BLaER1 (cell line): Measurements from ENCODE around the gene DPP4.

Source experiments
- H3K27ac ChIP-seq: shearing (Covaris generic); formaldehyde crosslinking; 2 replicates; pipeline ENCODE4 v1.8.1; 2022
- H3K27me3 ChIP-seq: shearing (Covaris generic); formaldehyde crosslinking; 2 replicates; pipeline ENCODE4 v1.8.1; 2022
- H3K36me3 ChIP-seq: shearing (Covaris generic); formaldehyde crosslinking; 2 replicates; pipeline ENCODE4 v1.8.1; 2022
- H3K4me1 ChIP-seq: shearing (Covaris generic); formaldehyde crosslinking; 2 replicates; pipeline ENCODE4 v1.8.1; 2022
- H3K4me2 ChIP-seq: shearing (Covaris generic); formaldehyde crosslinking; 2 replicates; pipeline ENCODE4 v1.8.1; 2022
- H3K4me3 ChIP-seq: shearing (Covaris generic); formaldehyde crosslinking; 2 replicates; pipeline ENCODE4 v1.8.1; 2022
- H3K9ac ChIP-seq: shearing (Covaris generic); formaldehyde crosslinking; 2 replicates; pipeline ENCODE4 v1.8.1; 2022
- H3K9me3 ChIP-seq: shearing (Covaris generic); formaldehyde crosslinking; 2 replicates; pipeline ENCODE4 v1.8.1; 2022
- H4K20me1 ChIP-seq: shearing (Covaris generic); formaldehyde crosslinking; 2 replicates; pipeline ENCODE4 v1.8.1; 2022
- Cebpa-rat ChIP-seq: shearing (Covaris generic); IDR thresholded peaks from 2 replicates; pipeline ENCODE4 v1.8.1; 2022

DPP4 gene

GRCh38 chr2:162072181-162072702 lies 1.8 kb downstream of the DPP4 start:
- Histone ChIP-seq H3K9me3 (peaks cover 5% of the 10 kb centered on the region; the same call in 1 of the 2 replicates), H4K20me1 (no peaks in the 10 kb centered on the region), H3K4me3 (no peak overlapping the region), H3K27me3 (peaks cover 25% of the 10 kb centered on the region), H3K4me2 (no peak overlapping the region), H3K9ac (no peak overlapping the region), H3K4me1 (no peaks in the 10 kb centered on the region), H3K36me3 (no peaks in the 10 kb centered on the region), H3K27ac (no peak overlapping the region)
- TF ChIP-seq Cebpa-rat, result no peak

- TF ChIP-seq Cebpa-rat, result no peak
- H3K36me3 ChIP-seq, result no peaks in the 10 kb centered on the region
- H3K9ac ChIP-seq, result no peak overlapping the region
- peaks cover 4% of the 10 kb centered on the region; the same call in 1 of the 2 replicates for H3K9me3 ChIP-seq
- no peak overlapping the region for H3K27ac ChIP-seq
- H3K4me1 ChIP-seq, result no peaks in the 10 kb centered on the region
- H3K27me3 ChIP-seq, result peaks cover 25% of the 10 kb centered on the region
- no peak overlapping the region for H3K4me3 ChIP-seq
- H3K4me2 ChIP-seq, result no peak overlapping the region
- no peaks in the 10 kb centered on the region for H4K20me1 ChIP-seq
Observed at GRCh38 chr2:162071001-162071400, 3.0 kb downstream of the DPP4 start.

GRCh38 chr2:162070228-162070936 lies 3.6 kb downstream of the DPP4 start:
- no peak overlapping the region for H3K27ac ChIP-seq

GRCh38 chr2:162069267-162069903 lies 4.6 kb downstream of the DPP4 start:
- H3K27ac ChIP-seq, result no peak overlapping the region
- H3K4me3 ChIP-seq, result no peak overlapping the region
- H3K27me3 ChIP-seq, result peaks cover 22% of the 10 kb centered on the region
- H4K20me1 ChIP-seq, result no peaks in the 10 kb centered on the region
- no peak for TF ChIP-seq Cebpa-rat
- H3K9me3 ChIP-seq, result peaks cover 4% of the 10 kb centered on the region; the same call in 1 of the 2 replicates
- no peaks in the 10 kb centered on the region for H3K4me1 ChIP-seq
- no peak overlapping the region for H3K9ac ChIP-seq
- no peak overlapping the region for H3K4me2 ChIP-seq
- H3K36me3 ChIP-seq, result no peaks in the 10 kb centered on the region

More at GRCh38 chr2:162070228-162070936, 3.6 kb downstream of the DPP4 start:
- Histone ChIP-seq H3K9ac (no peak overlapping the region), H3K4me3 (no peak overlapping the region), H3K27me3 (peaks cover 25% of the 10 kb centered on the region), H3K4me1 (no peaks in the 10 kb centered on the region), H3K9me3 (peaks cover 4% of the 10 kb centered on the region; the same call in 1 of the 2 replicates), H3K4me2 (no peak overlapping the region), H4K20me1 (no peaks in the 10 kb centered on the region), H3K36me3 (no peaks in the 10 kb centered on the region)
- no peak for TF ChIP-seq Cebpa-rat

- Histone ChIP-seq H4K20me1 (no peaks in the 10 kb centered on the region), H3K4me3 (no peak overlapping the region), H3K9ac (no peak overlapping the region), H3K27ac (no peak overlapping the region), H3K9me3 (no peaks in the 10 kb centered on the region), H3K4me2 (no peak overlapping the region), H3K4me1 (0 out of 2 replicates have a peak, but pooled peaks cover 4% of the 10 kb centered on the region), H3K27me3 (peaks cover 4% of the 10 kb centered on the region; the same call in 1 of the 2 replicates), H3K36me3 (no peaks in the 10 kb centered on the region)
- no peak for TF ChIP-seq Cebpa-rat
Observed at GRCh38 chr2:162067596-162067995, 6.4 kb downstream of the DPP4 start.

- Histone ChIP-seq H3K4me2 (no peak overlapping the region), H3K4me1 (0 out of 2 replicates have a peak, but pooled peaks cover 4% of the 10 kb centered on the region), H3K36me3 (no peaks in the 10 kb centered on the region), H3K9me3 (no peaks in the 10 kb centered on the region), H3K27me3 (no peaks in the 10 kb centered on the region), H3K9ac (no peak overlapping the region), H3K27ac (no peak overlapping the region), H4K20me1 (no peaks in the 10 kb centered on the region), H3K4me3 (no peak overlapping the region)
- TF ChIP-seq Cebpa-rat, result no peak
Observed at GRCh38 chr2:162065767-162066166, 8.2 kb downstream of the DPP4 start.

GRCh38 chr2:162063899-162064298 lies 10.1 kb downstream of the DPP4 start:
- H3K9ac ChIP-seq, result no peak overlapping the region
- no peaks in the 10 kb centered on the region for H4K20me1 ChIP-seq
- TF ChIP-seq Cebpa-rat, result no peak
- H3K4me1 ChIP-seq, result 0 out of 2 replicates have a peak, but pooled peaks cover 4% of the 10 kb centered on the region
- H3K27me3 ChIP-seq, result no peaks in the 10 kb centered on the region
- H3K27ac ChIP-seq, result no peak overlapping the region
- no peaks in the 10 kb centered on the region for H3K36me3 ChIP-seq
- H3K4me2 ChIP-seq, result no peak overlapping the region
- H3K4me3 ChIP-seq, result no peak overlapping the region
- no peaks in the 10 kb centered on the region for H3K9me3 ChIP-seq

GRCh38 chr2:162063281-162063680 lies 10.7 kb downstream of the DPP4 start:
- Histone ChIP-seq H4K20me1 (no peaks in the 10 kb centered on the region), H3K9ac (no peak overlapping the region), H3K36me3 (no peaks in the 10 kb centered on the region), H3K4me3 (no peak overlapping the region), H3K4me2 (no peak overlapping the region), H3K9me3 (no peaks in the 10 kb centered on the region), H3K27me3 (no peaks in the 10 kb centered on the region), H3K27ac (no peak overlapping the region), H3K4me1 (0 out of 2 replicates have a peak, but pooled peaks cover 4% of the 10 kb centered on the region)
- no peak for TF ChIP-seq Cebpa-rat

GRCh38 chr2:162062559-162062958 lies 11.5 kb downstream of the DPP4 start:
- TF ChIP-seq Cebpa-rat, result no peak
- H3K4me2 ChIP-seq, result no peak overlapping the region
- H3K27ac ChIP-seq, result no peak overlapping the region
- no peak overlapping the region for H3K4me3 ChIP-seq
- no peak overlapping the region for H3K9ac ChIP-seq
- H3K36me3 ChIP-seq, result no peaks in the 10 kb centered on the region
- H3K9me3 ChIP-seq, result peaks cover 2% of the 10 kb centered on the region; the same call in 1 of the 2 replicates
- H4K20me1 ChIP-seq, result no peaks in the 10 kb centered on the region
- H3K4me1 ChIP-seq, result 0 out of 2 replicates have a peak, but pooled peaks cover 4% of the 10 kb centered on the region
- no peaks in the 10 kb centered on the region for H3K27me3 ChIP-seq

- H3K4me2 ChIP-seq, result no peak overlapping the region
- peaks cover 13% of the 10 kb centered on the region for H3K9me3 ChIP-seq
- no peak overlapping the region for H3K4me3 ChIP-seq
- no peaks in the 10 kb centered on the region for H3K27me3 ChIP-seq
- no peak overlapping the region for H3K27ac ChIP-seq
- TF ChIP-seq Cebpa-rat, result no peak
- no peaks in the 10 kb centered on the region for H4K20me1 ChIP-seq
- 0 out of 2 replicates have a peak, but pooled peaks cover 4% of the 10 kb centered on the region for H3K4me1 ChIP-seq
- H3K36me3 ChIP-seq, result no peaks in the 10 kb centered on the region
- no peak overlapping the region for H3K9ac ChIP-seq
Observed at GRCh38 chr2:162061021-162061420, 13.0 kb downstream of the DPP4 start.
